SK-N-SH treated with all-trans-retinoic acid at 6 μM for 48 hours (cell line): ENCODE results near the gene COMMD9.

Experiments
- ATAC-seq: fragments of 200-7000 bp; cut with Tn5 transposase; 3 replicates; pipeline ENCODE4 v1.9.1; 2020; ENCODE audit warnings: mild to moderate bottlenecking, moderate library complexity
- ARNTL ChIP-seq: fragments of 450-650 bp; formaldehyde crosslinking; IDR thresholded peaks from 2 replicates; pipeline ENCODE4 v1.5.0; 2020; ENCODE audit warnings: low read depth, mild to moderate bottlenecking, moderate library complexity, borderline replicate concordance
- BACH2 ChIP-seq: fragments of 250-450 bp; sonication (Bioruptor Pico); IDR thresholded peaks from 2 replicates; pipeline ENCODE4 v1.9.0; 2021; ENCODE audit warnings: mild to moderate bottlenecking, borderline replicate concordance
- CSDC2 ChIP-seq: fragments of 250-450 bp; sonication (Bioruptor Pico); IDR thresholded peaks from 2 replicates; pipeline ENCODE4 v1.5.0; 2020; ENCODE audit warnings: mild to moderate bottlenecking, moderate library complexity
- GLIS3 ChIP-seq: fragments of 250-450 bp; sonication (Bioruptor Pico); IDR thresholded peaks from 2 replicates; pipeline ENCODE4 v1.5.0; 2020; ENCODE audit warnings: mild to moderate bottlenecking, moderate library complexity
- ISL1 ChIP-seq: fragments of 250-450 bp; sonication (Bioruptor Pico); IDR thresholded peaks from 2 replicates; pipeline ENCODE4 v2.1.2; 2022; ENCODE audit warnings: mild to moderate bottlenecking, moderate library complexity
- PATZ1 ChIP-seq: fragments of 250-450 bp; sonication (Bioruptor Pico); IDR thresholded peaks from 2 replicates; pipeline ENCODE4 v1.8.0; 2020; ENCODE audit warnings: mild to moderate bottlenecking, moderate library complexity, borderline replicate concordance
- PPARA ChIP-seq: fragments of 250-450 bp; sonication (Bioruptor Pico); IDR thresholded peaks from 2 replicates; pipeline ENCODE4 v1.5.0; 2020; ENCODE audit warnings: mild to moderate bottlenecking, borderline replicate concordance
- RARB ChIP-seq: fragments of 250-450 bp; sonication (Bioruptor Pico); IDR thresholded peaks from 2 replicates; pipeline ENCODE4 v1.8.0; 2021; ENCODE audit warnings: mild to moderate bottlenecking, moderate library complexity
- SNAI2 ChIP-seq: fragments of 250-450 bp; sonication (Bioruptor Pico); IDR thresholded peaks from 2 replicates; pipeline ENCODE4 v1.5.0; 2020; ENCODE audit warnings: mild to moderate bottlenecking, moderate library complexity
- TCF4 ChIP-seq: fragments of 250-450 bp; sonication (Bioruptor Pico); IDR thresholded peaks from 2 replicates; pipeline ENCODE4 v1.8.0; 2021; ENCODE audit warnings: mild to moderate bottlenecking, moderate library complexity, borderline replicate concordance
- TOX ChIP-seq: fragments of 250-450 bp; sonication (Bioruptor Pico); IDR thresholded peaks from 2 replicates; pipeline ENCODE4 v1.8.0; 2021; ENCODE audit warnings: mild to moderate bottlenecking, moderate library complexity, borderline replicate concordance
- ZC3H10 ChIP-seq: fragments of 250-450 bp; sonication (Bioruptor Pico); IDR thresholded peaks from 2 replicates; pipeline ENCODE4 v1.5.1; 2021; ENCODE audit warnings: mild to moderate bottlenecking, moderate library complexity
- ZFP3 ChIP-seq: fragments of 250-450 bp; sonication (Bioruptor Pico); IDR thresholded peaks from 2 replicates; pipeline ENCODE4 v1.5.0; 2020; ENCODE audit warnings: mild to moderate bottlenecking, moderate library complexity
- ZFP30 ChIP-seq: fragments of 450-650 bp; formaldehyde crosslinking; IDR thresholded peaks from 2 replicates; pipeline ENCODE4 v1.5.0; 2022; ENCODE audit warnings: mild to moderate bottlenecking, moderate library complexity
- ZNF565 ChIP-seq: fragments of 450-650 bp; formaldehyde crosslinking; conservative IDR thresholded peaks from 2 replicates; pipeline ENCODE4 v1.5.0; 2020; ENCODE audit warnings: low read depth, mild to moderate bottlenecking, moderate library complexity
- ZNF70 ChIP-seq: fragments of 450-650 bp; formaldehyde crosslinking; IDR thresholded peaks from 2 replicates; pipeline ENCODE4 v1.5.0; 2020; ENCODE audit warnings: mild to moderate bottlenecking, moderate library complexity
- ZNF8 ChIP-seq: fragments of 450-650 bp; formaldehyde crosslinking; IDR thresholded peaks from 2 replicates; pipeline ENCODE4 v1.5.0; 2020; ENCODE audit warnings: mild to moderate bottlenecking, moderate library complexity
- TF ChIP-seq, protein P1 (sequence below): fragments of 250-450 bp; sonication (Bioruptor Pico); IDR thresholded peaks from 2 replicates; pipeline ENCODE4 v1.5.1; 2020; ENCODE audit warnings: low read depth, mild to moderate bottlenecking, moderate library complexity
- TF ChIP-seq, protein P2 (sequence below): fragments of 250-450 bp; sonication (Bioruptor Pico); IDR thresholded peaks from 2 replicates; pipeline ENCODE4 v1.8.0; 2021; ENCODE audit warnings: low read depth, mild to moderate bottlenecking, moderate library complexity, borderline replicate concordance

The COMMD9 gene

GRCh38 chr11:36243641-36244040, 45.6 kb downstream of the COMMD9 start:
- TF ChIP-seq ZC3H10 (CRISPR knock-in tag), result no peak
- TF ChIP-seq SNAI2, result no peak
- no peak for TF ChIP-seq ZNF8 (CRISPR knock-in tag)
- TF ChIP-seq CSDC2 (CRISPR knock-in tag), result no peak
- TF ChIP-seq, protein P1, sequence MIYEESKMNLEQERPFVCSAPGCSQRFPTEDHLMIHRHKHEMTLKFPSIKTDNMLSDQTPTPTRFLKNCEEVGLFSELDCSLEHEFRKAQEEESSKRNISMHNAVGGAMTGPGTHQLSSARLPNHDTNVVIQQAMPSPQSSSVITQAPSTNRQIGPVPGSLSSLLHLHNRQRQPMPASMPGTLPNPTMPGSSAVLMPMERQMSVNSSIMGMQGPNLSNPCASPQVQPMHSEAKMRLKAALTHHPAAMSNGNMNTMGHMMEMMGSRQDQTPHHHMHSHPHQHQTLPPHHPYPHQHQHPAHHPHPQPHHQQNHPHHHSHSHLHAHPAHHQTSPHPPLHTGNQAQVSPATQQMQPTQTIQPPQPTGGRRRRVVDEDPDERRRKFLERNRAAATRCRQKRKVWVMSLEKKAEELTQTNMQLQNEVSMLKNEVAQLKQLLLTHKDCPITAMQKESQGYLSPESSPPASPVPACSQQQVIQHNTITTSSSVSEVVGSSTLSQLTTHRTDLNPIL, result no peak
- TF ChIP-seq ZFP30 (CRISPR knock-in tag), result no peak
- TF ChIP-seq BACH2 (CRISPR knock-in tag), result no peak
- TF ChIP-seq RARB (CRISPR knock-in tag), result no peak
- no peak for TF ChIP-seq GLIS3 (CRISPR knock-in tag)
- no peak for TF ChIP-seq PPARA
- no peak for ATAC-seq

GRCh38 chr11:36241497-36241896, 47.7 kb downstream of the COMMD9 start:
- TF ChIP-seq ISL1 (CRISPR knock-in tag) (no peak), BACH2 (CRISPR knock-in tag) (no peak), TOX (CRISPR knock-in tag) (no peak), ZFP3 (CRISPR knock-in tag) (no peak), ZNF70 (CRISPR knock-in tag) (no peak), GLIS3 (CRISPR knock-in tag) (no peak), PPARA (no peak), SNAI2 (no peak), ZC3H10 (CRISPR knock-in tag) (no peak), ZFP30 (CRISPR knock-in tag) (no peak), PATZ1 (CRISPR knock-in tag) (no peak)
- TF ChIP-seq, protein P1, result no peak
- ATAC-seq, result no peak

DNA sequence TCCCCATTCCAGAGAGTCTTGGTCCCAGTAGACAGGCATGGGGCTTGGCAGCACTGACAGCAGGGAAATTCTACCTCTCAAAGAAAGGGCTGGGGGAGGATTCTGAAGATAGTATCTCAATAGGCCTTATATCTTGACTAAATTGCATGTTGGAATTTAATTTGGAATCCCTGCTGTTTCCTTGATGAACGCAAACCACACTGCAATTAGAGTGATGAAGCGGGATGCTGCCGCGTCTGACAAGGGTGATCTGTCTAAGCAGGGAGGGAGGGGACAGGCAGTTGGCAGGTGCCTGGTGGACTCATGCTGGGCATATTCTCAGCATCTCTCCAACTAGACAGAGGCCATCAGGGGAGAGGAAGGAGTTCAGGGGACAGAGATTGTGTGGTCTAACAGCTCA, 48.4 kb downstream of the COMMD9 start:
- ATAC-seq, result no peak
- TF ChIP-seq TOX (CRISPR knock-in tag) (no peak), ZC3H10 (CRISPR knock-in tag) (no peak), RARB (CRISPR knock-in tag) (no peak), ZNF565 (CRISPR knock-in tag) (no peak)
- TF ChIP-seq, protein P2, sequence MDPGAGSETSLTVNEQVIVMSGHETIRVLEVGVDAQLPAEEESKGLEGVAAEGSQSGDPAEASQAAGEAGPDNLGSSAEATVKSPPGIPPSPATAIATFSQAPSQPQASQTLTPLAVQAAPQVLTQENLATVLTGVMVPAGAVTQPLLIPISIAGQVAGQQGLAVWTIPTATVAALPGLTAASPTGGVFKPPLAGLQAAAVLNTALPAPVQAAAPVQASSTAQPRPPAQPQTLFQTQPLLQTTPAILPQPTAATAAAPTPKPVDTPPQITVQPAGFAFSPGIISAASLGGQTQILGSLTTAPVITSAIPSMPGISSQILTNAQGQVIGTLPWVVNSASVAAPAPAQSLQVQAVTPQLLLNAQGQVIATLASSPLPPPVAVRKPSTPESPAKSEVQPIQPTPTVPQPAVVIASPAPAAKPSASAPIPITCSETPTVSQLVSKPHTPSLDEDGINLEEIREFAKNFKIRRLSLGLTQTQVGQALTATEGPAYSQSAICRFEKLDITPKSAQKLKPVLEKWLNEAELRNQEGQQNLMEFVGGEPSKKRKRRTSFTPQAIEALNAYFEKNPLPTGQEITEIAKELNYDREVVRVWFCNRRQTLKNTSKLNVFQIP (CRISPR knock-in tag), result no peak
- TF ChIP-seq, protein P1, result no peak
- TF ChIP-seq, all 23 proteins: peak for 0

DNA sequence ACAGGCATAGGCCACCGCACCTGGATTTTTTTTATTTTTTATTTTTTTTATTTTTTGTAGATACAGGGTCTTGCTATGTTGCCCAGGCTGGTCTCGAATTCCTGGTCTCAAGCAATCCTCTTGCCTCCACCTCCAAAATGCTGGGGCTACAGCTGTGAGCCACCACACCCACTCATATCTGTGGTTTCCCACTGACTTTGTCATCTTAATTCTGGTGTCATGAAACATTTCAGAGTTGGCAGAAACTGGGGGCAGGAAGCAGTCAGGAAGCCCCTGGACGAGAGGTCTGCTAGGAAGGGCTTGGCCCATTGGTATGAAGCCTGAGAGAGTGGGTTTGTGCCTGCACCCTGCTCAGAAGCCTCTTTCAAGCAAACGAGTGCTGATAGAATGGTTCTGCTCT, 49.1 kb downstream of the COMMD9 start:
- ATAC-seq, result no peak
- TF ChIP-seq PATZ1 (CRISPR knock-in tag) (no peak), GLIS3 (CRISPR knock-in tag) (no peak), ARNTL (CRISPR knock-in tag) (no peak), TOX (CRISPR knock-in tag) (no peak), TCF4 (CRISPR knock-in tag) (no peak)
